Neural crest cell (in vitro differentiated cells): ENCODE results near the gene MET. TPM values are rescaled to one million over a fixed set of nuclear protein-coding genes. Genes with fewer than 3 reads are reported as not detected.

ENCODE experiments used
- DNase-seq: peaks from one replicate; pipeline ENCODE4 v3.0.0; 2021; ENCODE audit warnings: low read depth, mixed read lengths, low spot score
- H3K27ac Mint-ChIP-seq: one replicate; pipeline ENCODE4 v1.8.0; 2021; ENCODE audit warnings: mild to moderate bottlenecking, mixed read lengths; ENCODE audit not compliant: unreplicated experiment
- H3K27me3 Mint-ChIP-seq: 2 replicates; pipeline ENCODE4 v1.8.0; 2021; ENCODE audit warnings: low read depth, mild to moderate bottlenecking, mixed read lengths
- H3K36me3 Mint-ChIP-seq: 2 replicates; pipeline ENCODE4 v1.8.0; 2021; ENCODE audit warnings: low read depth, mild to moderate bottlenecking, mixed read lengths
- H3K4me1 Mint-ChIP-seq: 2 replicates; pipeline ENCODE4 v1.8.0; 2021; ENCODE audit warnings: mixed read lengths
- H3K4me3 Mint-ChIP-seq: one replicate; pipeline ENCODE4 v1.8.0; 2021; ENCODE audit warnings: mild to moderate bottlenecking, mixed read lengths
- H3K9me3 Mint-ChIP-seq: 2 replicates; pipeline ENCODE4 v1.8.0; 2021; ENCODE audit warnings: mixed read lengths
- total RNA-seq: library from RNA; stranded (reverse); gene quantifications from 2 replicates; pipeline ENCODE4 v1.2.1, GENCODE V29; 2021
- TF ChIP-seq, protein P1 (sequence below): fragments of 200-600 bp; sonication (generic); conservative IDR thresholded peaks from 2 replicates; pipeline ENCODE4 v1.5.0; 2021; ENCODE audit warnings: antibody characterized with exemption, mild to moderate bottlenecking

MET gene
- total RNA-seq, 1 donor from 2014 or later, result 4.0 TPM

GRCh38 chr7:116779216-116779615 lies 107.2 kb downstream of the MET start:
- peaks cover 11% of the 10 kb centered on the region for H3K4me1 Mint-ChIP-seq
- H3K27ac Mint-ChIP-seq, result no peak overlapping the region
- TF ChIP-seq, protein P1, sequence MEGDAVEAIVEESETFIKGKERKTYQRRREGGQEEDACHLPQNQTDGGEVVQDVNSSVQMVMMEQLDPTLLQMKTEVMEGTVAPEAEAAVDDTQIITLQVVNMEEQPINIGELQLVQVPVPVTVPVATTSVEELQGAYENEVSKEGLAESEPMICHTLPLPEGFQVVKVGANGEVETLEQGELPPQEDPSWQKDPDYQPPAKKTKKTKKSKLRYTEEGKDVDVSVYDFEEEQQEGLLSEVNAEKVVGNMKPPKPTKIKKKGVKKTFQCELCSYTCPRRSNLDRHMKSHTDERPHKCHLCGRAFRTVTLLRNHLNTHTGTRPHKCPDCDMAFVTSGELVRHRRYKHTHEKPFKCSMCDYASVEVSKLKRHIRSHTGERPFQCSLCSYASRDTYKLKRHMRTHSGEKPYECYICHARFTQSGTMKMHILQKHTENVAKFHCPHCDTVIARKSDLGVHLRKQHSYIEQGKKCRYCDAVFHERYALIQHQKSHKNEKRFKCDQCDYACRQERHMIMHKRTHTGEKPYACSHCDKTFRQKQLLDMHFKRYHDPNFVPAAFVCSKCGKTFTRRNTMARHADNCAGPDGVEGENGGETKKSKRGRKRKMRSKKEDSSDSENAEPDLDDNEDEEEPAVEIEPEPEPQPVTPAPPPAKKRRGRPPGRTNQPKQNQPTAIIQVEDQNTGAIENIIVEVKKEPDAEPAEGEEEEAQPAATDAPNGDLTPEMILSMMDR, result no peak
- H3K27me3 Mint-ChIP-seq, result no peaks in the 10 kb centered on the region
- H3K4me3 Mint-ChIP-seq, result no peak overlapping the region
- no peaks in the 10 kb centered on the region for H3K9me3 Mint-ChIP-seq
- H3K36me3 Mint-ChIP-seq, result no peaks in the 10 kb centered on the region
- no peak for DNase-seq

GRCh38 chr7:116779931-116780330 lies 107.9 kb downstream of the MET start:
- H3K27ac Mint-ChIP-seq, result no peak overlapping the region
- no peaks in the 10 kb centered on the region for H3K27me3 Mint-ChIP-seq
- H3K36me3 Mint-ChIP-seq, result no peaks in the 10 kb centered on the region
- DNase-seq, result no peak
- H3K4me1 Mint-ChIP-seq, result peaks cover 11% of the 10 kb centered on the region
- no peak overlapping the region for H3K4me3 Mint-ChIP-seq
- no peaks in the 10 kb centered on the region for H3K9me3 Mint-ChIP-seq
- TF ChIP-seq, protein P1, result no peak

DNA sequence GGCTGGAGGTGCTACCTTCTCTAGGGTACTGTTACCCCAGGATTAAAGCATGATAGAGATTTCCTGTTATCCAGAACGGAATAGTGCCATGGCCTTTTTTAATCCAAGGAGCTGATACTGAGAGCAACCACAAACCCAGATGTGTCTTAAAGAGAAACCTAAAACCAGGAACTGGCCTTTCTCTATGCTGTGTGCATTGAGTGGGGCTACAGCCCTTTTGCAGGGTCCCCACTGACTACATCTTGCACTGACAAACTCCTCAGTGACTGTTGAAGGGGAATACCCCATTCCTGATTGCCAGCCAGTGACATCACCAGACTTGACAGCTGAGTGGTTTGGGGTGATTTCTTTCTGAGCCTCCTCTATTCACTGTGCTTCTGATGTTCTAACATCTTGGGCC lies 108.5 kb downstream of the MET start:
- Mint-ChIP-seq H3K36me3 (no peaks in the 10 kb centered on the region), H3K27ac (no peak overlapping the region), H3K4me3 (no peak overlapping the region), H3K9me3 (no peaks in the 10 kb centered on the region), H3K4me1 (peaks cover 11% of the 10 kb centered on the region), H3K27me3 (no peaks in the 10 kb centered on the region)
- TF ChIP-seq, protein P1, result no peak
- no peak for DNase-seq

DNA sequence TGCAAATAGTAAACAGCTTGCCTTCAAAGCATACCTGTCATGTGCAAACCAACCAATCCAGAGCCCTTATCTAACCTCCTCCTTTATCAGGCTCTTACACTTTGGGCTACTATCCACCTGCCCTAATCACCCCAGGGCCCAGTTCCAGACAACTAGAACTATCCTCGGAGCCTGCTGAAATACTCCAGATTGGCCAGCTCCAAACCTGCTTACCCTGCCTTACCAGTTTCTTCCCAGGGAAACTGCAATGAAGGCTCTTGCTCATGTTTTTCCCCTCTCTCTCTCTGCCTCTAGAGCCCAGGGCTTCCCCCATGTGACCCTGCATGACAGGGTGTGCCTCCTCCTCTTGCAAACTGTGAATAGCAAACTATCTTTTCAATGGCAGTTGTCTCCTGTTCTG lies 109.0 kb downstream of the MET start:
- H3K4me3 Mint-ChIP-seq, result no peak overlapping the region
- TF ChIP-seq, protein P1, result no peak
- DNase-seq, result no peak
- H3K4me1 Mint-ChIP-seq, result peaks cover 11% of the 10 kb centered on the region
- H3K9me3 Mint-ChIP-seq, result no peaks in the 10 kb centered on the region
- no peak overlapping the region for H3K27ac Mint-ChIP-seq
- H3K27me3 Mint-ChIP-seq, result no peaks in the 10 kb centered on the region
- H3K36me3 Mint-ChIP-seq, result no peaks in the 10 kb centered on the region

- Mint-ChIP-seq H3K9me3 (no peaks in the 10 kb centered on the region), H3K27ac (no peak overlapping the region), H3K4me1 (peaks cover 11% of the 10 kb centered on the region), H3K36me3 (no peaks in the 10 kb centered on the region), H3K4me3 (no peak overlapping the region), H3K27me3 (no peaks in the 10 kb centered on the region)
- no peak for DNase-seq
- TF ChIP-seq, protein P1, result no peak
Observed at GRCh38 chr7:116781584-116781983, 109.6 kb downstream of the MET start.
